IMR-90 (cell line): ENCODE data around the gene OR2H2. TPM values are rescaled to one million over a fixed set of nuclear protein-coding genes. Genes with fewer than 3 reads are reported as not detected.

Experiments
- ATAC-seq: fragments of 200-7000 bp; cut with Tn5 transposase; 2 replicates; pipeline ENCODE4 v1.9.1; 2020; ENCODE audit warnings: low read depth, mild to moderate bottlenecking, moderate library complexity
- BruUV-seq: library from RNA; stranded (reverse); fragments of 400-500 nt; replicated peaks from 2 replicates; lab custom pipeline; 2021; lab: Mats Ljungman, UMichigan
- CTCF ChIA-PET: fragments of 300-600 bp; formaldehyde crosslinking; extraction: SDS; loops from one replicate; lab custom pipeline; 2021; ENCODE audit warnings: antibody characterized with exemption; lab: Yijun Ruan, JAX
- POLR2A ChIA-PET: fragments of 300-600 bp; sonication (Branson Sonifier 250); formaldehyde crosslinking; loops from one replicate; lab custom pipeline; 2022; ENCODE audit warnings: antibody characterized with exemption; ENCODE audit not compliant: unreplicated experiment; lab: Charles Lee
- DNase-seq: peaks from one replicate; pipeline ENCODE4 v3.0.0; 2013
- H2AFZ ChIP-seq: replicated peaks from 2 replicates; pipeline ENCODE3; 2013; ENCODE audit warnings: low read length, mild to moderate bottlenecking; ENCODE audit not compliant: poor library complexity
- H2AK5ac ChIP-seq: 2 replicates; pipeline ENCODE4 v1.6.1; 2013; ENCODE audit warnings: low read depth, low read length, inconsistent platforms
- H2AK9ac ChIP-seq: replicated peaks from 2 replicates; pipeline ENCODE3; 2013; ENCODE audit warnings: mild to moderate bottlenecking, low read depth, low read length, moderate library complexity; ENCODE audit not compliant: poor library complexity
- H2BK120ac ChIP-seq: 2 replicates; pipeline ENCODE4 v1.6.1; 2013; ENCODE audit warnings: low read depth, low read length, inconsistent platforms
- H2BK15ac ChIP-seq: 3 replicates; pipeline ENCODE4 v1.6.1; 2013; ENCODE audit warnings: low read depth, low read length, inconsistent platforms
- H2BK20ac ChIP-seq: 2 replicates; pipeline ENCODE4 v1.6.1; 2013; ENCODE audit warnings: low read depth, mild to moderate bottlenecking, inconsistent platforms, low read length, moderate library complexity
- H2BK5ac ChIP-seq: 2 replicates; pipeline ENCODE4 v1.6.1; 2013; ENCODE audit warnings: mild to moderate bottlenecking, low read depth, low read length, inconsistent platforms; ENCODE audit not compliant: poor library complexity, severe bottlenecking
- H3K14ac ChIP-seq: replicated peaks from 2 replicates; pipeline ENCODE4 v1.6.1; 2013; ENCODE audit warnings: low read depth, low read length, inconsistent platforms
- H3K18ac ChIP-seq: 2 replicates; pipeline ENCODE4 v1.6.1; 2013; ENCODE audit warnings: low read depth, low read length, control low read depth
- H3K23ac ChIP-seq: 2 replicates; pipeline ENCODE4 v1.6.1; 2013; ENCODE audit warnings: low read depth, low read length, inconsistent platforms
- H3K27ac ChIP-seq: 2 replicates; pipeline ENCODE4 v1.5.1; 2013; ENCODE audit warnings: mild to moderate bottlenecking, control low read depth, low read length; ENCODE audit not compliant: insufficient read depth
- H3K27me3 ChIP-seq: 2 replicates; pipeline ENCODE4 v1.6.1; 2013; ENCODE audit warnings: low read length; ENCODE audit not compliant: control insufficient read depth, insufficient read depth
- H3K36me3 ChIP-seq: 2 replicates; pipeline ENCODE4 v1.6.1; 2013; ENCODE audit warnings: low read length, mixed read lengths; ENCODE audit not compliant: control insufficient read depth, insufficient read depth
- H3K4ac ChIP-seq: 2 replicates; pipeline ENCODE4 v1.6.1; 2013; ENCODE audit warnings: low read depth, low read length, inconsistent platforms
- H3K4me1 ChIP-seq: 2 replicates; pipeline ENCODE4 v1.6.1; 2013; ENCODE audit warnings: low read length, mixed read lengths; ENCODE audit not compliant: control insufficient read depth, insufficient read depth
- H3K4me2 ChIP-seq: 2 replicates; pipeline ENCODE4 v1.6.1; 2013; ENCODE audit warnings: low read depth, mild to moderate bottlenecking, control low read depth, low read length, moderate library complexity
- H3K4me3 ChIP-seq: 2 replicates; pipeline ENCODE4 v1.5.1; 2013; ENCODE audit warnings: low read depth, mild to moderate bottlenecking, control low read depth, low read length, moderate library complexity; ENCODE audit not compliant: insufficient read depth
- H3K56ac ChIP-seq: 2 replicates; pipeline ENCODE4 v1.6.1; 2013; ENCODE audit warnings: low read length, inconsistent platforms; ENCODE audit not compliant: insufficient read depth; ENCODE audit errors: extremely low read depth
- H3K79me1 ChIP-seq, 2 experiments: 2 replicates each; pipeline ENCODE4 v1.6.1; 2013; ENCODE audit warnings: low read length in 2 of 2, inconsistent platforms in 1 of 2, low read depth in 1 of 2
- H3K9ac ChIP-seq: 2 replicates; pipeline ENCODE4 v1.6.1; 2013; ENCODE audit warnings: low read depth, low read length, control low read depth
- H3K9me1 ChIP-seq: 2 replicates; pipeline ENCODE4 v1.6.1; 2013; ENCODE audit warnings: low read length, inconsistent platforms; ENCODE audit not compliant: insufficient read depth
- H3K9me3 ChIP-seq: 2 replicates; pipeline ENCODE4 v1.6.1; 2013; ENCODE audit warnings: low read length; ENCODE audit not compliant: control insufficient read depth, insufficient read depth
- H4K20me1 ChIP-seq: 2 replicates; pipeline ENCODE4 v1.6.1; 2013; ENCODE audit warnings: low read length, inconsistent platforms; ENCODE audit not compliant: insufficient read depth
- H4K5ac ChIP-seq: 2 replicates; pipeline ENCODE4 v1.6.1; 2013; ENCODE audit warnings: mild to moderate bottlenecking, low read depth, low read length, control low read depth
- H4K8ac ChIP-seq, 2 experiments: 2 replicates each; pipeline ENCODE4 v1.6.1; 2013; ENCODE audit warnings: low read depth in 2 of 2, low read length in 2 of 2, control low read depth in 1 of 2, inconsistent platforms in 1 of 2
- H4K91ac ChIP-seq: 2 replicates; pipeline ENCODE4 v1.6.1; 2013; ENCODE audit warnings: low read depth, low read length, inconsistent platforms; ENCODE audit not compliant: insufficient read depth
- BHLHE40 ChIP-seq: fragments of 150-350 bp; IDR thresholded peaks from 2 replicates; pipeline ENCODE4 v1.6.1; 2016; ENCODE audit warnings: mild to moderate bottlenecking, low read depth, low read length
- CHD1 ChIP-seq: IDR thresholded peaks from 2 replicates; pipeline ENCODE4 v1.6.1; 2012; ENCODE audit warnings: low read depth, low read length, improper control_type of control experiment
- FOS ChIP-seq: fragments of 150-350 bp; IDR thresholded peaks from 2 replicates; pipeline ENCODE4 v1.6.1; 2016; ENCODE audit warnings: low read depth, low read length
- MAZ ChIP-seq: IDR thresholded peaks from 2 replicates; pipeline ENCODE4 v1.6.1; 2012; ENCODE audit warnings: low read depth, mild to moderate bottlenecking, low read length, improper control_type of control experiment, moderate library complexity, borderline replicate concordance
- MXI1 ChIP-seq: IDR thresholded peaks from 2 replicates; pipeline ENCODE4 v1.6.1; 2012; ENCODE audit warnings: low read depth, mild to moderate bottlenecking, low read length, moderate library complexity, borderline replicate concordance
- NFE2L2 ChIP-seq: fragments of 150-350 bp; IDR thresholded peaks from 2 replicates; pipeline ENCODE4 v1.6.1; 2016; ENCODE audit warnings: low read depth, mild to moderate bottlenecking, low read length
- POLR2A ChIP-seq: IDR thresholded peaks from 2 replicates; pipeline ENCODE4 v1.6.1; 2012; ENCODE audit warnings: mild to moderate bottlenecking, low read depth, low read length
- RAD21 ChIP-seq: IDR thresholded peaks from 2 replicates; pipeline ENCODE4 v1.6.1; 2012; ENCODE audit warnings: low read length, improper control_type of control experiment
- RCOR1 ChIP-seq: IDR thresholded peaks from 2 replicates; pipeline ENCODE4 v1.6.1; 2012; ENCODE audit warnings: mild to moderate bottlenecking, low read length, improper control_type of control experiment; ENCODE audit not compliant: insufficient replicate concordance
- SMC3 ChIP-seq: fragments of 150-350 bp; IDR thresholded peaks from 2 replicates; pipeline ENCODE4 v1.6.1; 2016; ENCODE audit warnings: low read depth, mild to moderate bottlenecking, antibody characterized with exemption, low read length, moderate library complexity
- WGBS, 2 experiments: methylation state at CpG; one replicate each; pipeline versions ENCODE4 v1.1.5 to v1.1.7; 2013; ENCODE audit warnings: missing lambda C conversion rate in 2 of 2; ENCODE audit not compliant: insufficient read length in 1 of 2; ENCODE audit errors: extremely low coverage in 2 of 2; 5-methylcytosine and 5-hydroxymethylcytosine counted together
- dilution Hi-C: fragments of 300-500 bp; cut with HindIII; formaldehyde crosslinking; loops from one replicate; pipeline ENCODE4 v1.14.3; 2018; ENCODE audit warnings: low sequenced_read_pairs; ENCODE audit not compliant: unreplicated experiment
- in situ Hi-C: fragments of 300-500 bp; cut with MboI; formaldehyde crosslinking; loops from 3 replicates; pipeline ENCODE4 v1.14.3; 2019; ENCODE audit warnings: low sequenced_read_pairs, inconsistent platforms, mixed read lengths
- intact Hi-C: fragments of 100-400 bp; cut with micrococcal nuclease; formaldehyde crosslinking; loops from 2 replicates; pipeline ENCODE4 v1.10.0; 2022
- polyA plus RNA-seq, 3 experiments: library from polyadenylated mRNA; depleted of rRNA; stranded (reverse); fragments of >200 nt; gene quantifications; 2 replicates each; pipeline ENCODE4 v1.2.3, GENCODE V29; 2012; ENCODE audit warnings: low replicate concordance in 1 of 3
- total RNA-seq: library from RNA; depleted of rRNA; stranded (reverse); fragments of >200 nt; gene quantifications from 2 replicates; pipeline ENCODE4 v1.2.3, GENCODE V29; 2012
- TF ChIP-seq, protein P1 (sequence below): conservative IDR thresholded peaks from 2 replicates; pipeline ENCODE4 v1.5.1; 2012; ENCODE audit warnings: mild to moderate bottlenecking, low read depth, low read length, improper control_type of control experiment

OR2H2 gene
- total and polyA plus RNA-seq, 2 of the 4 experiments (the other 2 are of a cell fraction) = not detected

DNA sequence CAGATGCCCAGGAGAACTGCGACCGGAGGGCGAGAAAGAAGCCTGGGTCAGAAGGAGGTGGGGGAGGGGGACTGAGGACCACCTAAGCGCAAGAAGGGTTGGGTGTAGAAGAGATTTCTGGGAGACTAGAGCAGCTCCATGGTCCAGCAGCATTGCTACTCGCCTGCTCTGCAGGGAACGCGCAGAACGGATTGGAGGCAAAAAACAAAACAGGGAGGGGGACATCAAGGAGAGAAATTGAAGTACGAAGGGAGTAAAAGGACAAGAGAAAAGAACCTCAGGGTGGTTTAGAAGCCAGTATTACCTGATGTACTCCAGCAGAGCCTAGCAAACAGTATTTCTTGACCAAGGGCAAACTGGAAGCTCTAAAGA, 48.6 kb downstream of the OR2H2 start:
- Histone ChIP-seq H3K9ac (peak overlapping the region; percentile 56), H3K56ac (no peak overlapping the region), H2BK20ac (peak overlapping the region; percentile 6; the same call in 1 of the 2 replicates), H3K4ac (peak overlapping the region; percentile 65), H2AFZ (peak overlapping the region; percentile 98), H3K18ac (no peak overlapping the region; the same call in 1 of the 2 replicates), H4K8ac (peak overlapping the region; percentile 66 to 76; a peak in 2 of 4 replicates), H4K20me1 (peaks cover under 1% of the 10 kb centered on the region), H2AK9ac (peak overlapping the region; percentile 55), H3K27me3 (no peaks in the 10 kb centered on the region), H3K4me3 (peak overlapping the region; percentile 77), H4K5ac (peak overlapping the region; percentile 21; the same call in 1 of the 2 replicates), H2BK15ac (no peak overlapping the region; the same call in 2 of the 3 replicates), H3K27ac (peak overlapping the region; percentile 56), H2AK5ac (no peak overlapping the region), H2BK5ac (no peak overlapping the region), H3K4me1 (peaks cover 11% of the 10 kb centered on the region), H3K9me1 (peaks cover 9% of the 10 kb centered on the region; the same call in 1 of the 2 replicates), H2BK120ac (peak overlapping the region; percentile 47; the same call in 1 of the 2 replicates), H3K9me3 (no peaks in the 10 kb centered on the region), H3K36me3 (no peaks in the 10 kb centered on the region), H3K79me1 (peaks cover 8 to 28% of the 10 kb centered on the region in 2 experiments; a peak in 3 of 4 replicates), H4K91ac (peak overlapping the region; percentile 75; the same call in 1 of the 2 replicates), H3K4me2 (peak overlapping the region; percentile 87), H3K14ac (peak overlapping the region; percentile 58), H3K23ac (peak overlapping the region; percentile 66)
- WGBS, 2 experiments = 6% methylated on average over 9 of the region's 9 CpGs; no CpG with 5 or more reads in 1 of the 2 experiments
- CTCF ChIA-PET = interaction anchor here (1.1 to 1.8 kb wide), 3 partner anchors 14 to 20 kb away, joined by 4 to 11 read pairs (median 6); no protein-coding TSS in a partner anchor
- ATAC-seq (peak; percentile 1), DNase-seq (peak; percentile 15)
- dilution Hi-C loops = no loop called here
- BruUV-seq = no TSS peak
- intact Hi-C loops = loop anchor here (5.0 kb wide), 2 partner anchors 119 to 1406 kb away; partner anchors contain the start of gene ZSCAN9
- in situ Hi-C loops = no loop called here
- POLR2A ChIA-PET = interaction anchor here (0.7 to 1.0 kb wide), 2 partner anchors 20 to 1906 kb away, joined by 3 to 4 read pairs; no protein-coding TSS in a partner anchor
- TF ChIP-seq FOS = no peak
- no peak for TF ChIP-seq NFE2L2
- no peak for TF ChIP-seq SMC3
- TF ChIP-seq RAD21 = no peak
- TF ChIP-seq, protein P1, sequence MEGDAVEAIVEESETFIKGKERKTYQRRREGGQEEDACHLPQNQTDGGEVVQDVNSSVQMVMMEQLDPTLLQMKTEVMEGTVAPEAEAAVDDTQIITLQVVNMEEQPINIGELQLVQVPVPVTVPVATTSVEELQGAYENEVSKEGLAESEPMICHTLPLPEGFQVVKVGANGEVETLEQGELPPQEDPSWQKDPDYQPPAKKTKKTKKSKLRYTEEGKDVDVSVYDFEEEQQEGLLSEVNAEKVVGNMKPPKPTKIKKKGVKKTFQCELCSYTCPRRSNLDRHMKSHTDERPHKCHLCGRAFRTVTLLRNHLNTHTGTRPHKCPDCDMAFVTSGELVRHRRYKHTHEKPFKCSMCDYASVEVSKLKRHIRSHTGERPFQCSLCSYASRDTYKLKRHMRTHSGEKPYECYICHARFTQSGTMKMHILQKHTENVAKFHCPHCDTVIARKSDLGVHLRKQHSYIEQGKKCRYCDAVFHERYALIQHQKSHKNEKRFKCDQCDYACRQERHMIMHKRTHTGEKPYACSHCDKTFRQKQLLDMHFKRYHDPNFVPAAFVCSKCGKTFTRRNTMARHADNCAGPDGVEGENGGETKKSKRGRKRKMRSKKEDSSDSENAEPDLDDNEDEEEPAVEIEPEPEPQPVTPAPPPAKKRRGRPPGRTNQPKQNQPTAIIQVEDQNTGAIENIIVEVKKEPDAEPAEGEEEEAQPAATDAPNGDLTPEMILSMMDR = no peak
- no peak for TF ChIP-seq CHD1
- TF ChIP-seq MXI1 = no peak
- TF ChIP-seq BHLHE40 = no peak
- no peak for TF ChIP-seq MAZ
- TF ChIP-seq POLR2A = no peak
- TF ChIP-seq RCOR1 = no peak
